Prostate gland (tissue), 1 donor: ENCODE results near the gene SLCO1B3.

ENCODE experiments used
- POLR2A ChIP-seq: fragments of 450-650 bp; IDR thresholded peaks from one replicate; pipeline ENCODE4 v1.6.1; 2016; ENCODE audit warnings: antibody characterized with exemption, mild to moderate bottlenecking
- POLR2AphosphoS5 ChIP-seq: sonication (generic); formaldehyde crosslinking; IDR thresholded peaks from one replicate; pipeline ENCODE4 v1.6.1; 2017; ENCODE audit warnings: antibody characterized with exemption

DNA sequence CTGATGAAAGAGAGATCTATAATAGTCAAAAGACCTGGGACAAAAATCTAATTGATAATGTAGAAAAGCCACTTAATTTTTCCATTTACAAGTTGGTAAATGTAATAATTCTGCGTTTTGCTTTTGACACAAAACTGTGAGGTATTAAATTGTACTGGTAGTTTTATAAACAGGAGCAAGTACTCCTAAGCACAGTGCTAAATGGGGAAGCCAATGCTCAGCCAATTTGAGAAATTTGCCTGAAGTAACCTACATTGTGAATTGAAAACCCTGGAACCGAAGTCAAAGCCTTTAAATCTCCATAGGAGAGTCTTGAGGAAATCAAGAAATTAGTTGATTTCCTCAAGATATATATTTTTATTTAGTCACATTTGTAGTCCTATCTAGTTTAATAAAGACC lies 152.8 kb downstream of the SLCO1B3 start:
- no peak for TF ChIP-seq POLR2AphosphoS5
- no peak for TF ChIP-seq POLR2A
